ENCODE results near the gene SV2C.

SV2C gene

GRCh38 chr5:76225336-76225735, 142.2 kb downstream of the SV2C start:
- Histone ChIP-seq H3K9me3 (ENCODE audit: insufficient read depth, low read length) (no peaks in the 10 kb centered on the region), H3K36me3 (replicated peaks; ENCODE audit: low read depth, low read length) (no peaks in the 10 kb centered on the region), H3K27ac (ENCODE audit: low read length) (no peak overlapping the region), H3K79me2 (ENCODE audit: low read length) (no peaks in the 10 kb centered on the region), H3K4me2 (ENCODE audit: low read length) (no peak overlapping the region), H3K9ac (ENCODE audit: low read length) (no peak overlapping the region), H3K27me3 (ENCODE audit: low read depth, low read length) (no peaks in the 10 kb centered on the region), H3K4me1 (ENCODE audit: low read length) (peaks cover 43% of the 10 kb centered on the region), H4K20me1 (ENCODE audit: insufficient read depth, low read length) (no peaks in the 10 kb centered on the region), H3K4me3 (ENCODE audit: low read length) (no peak overlapping the region), H2AFZ (ENCODE audit: low read depth, low read length) (no peak overlapping the region)
- no peak for TF ChIP-seq EZH2phosphoT487 (IDR thresholded peaks at IDR 0.05; ENCODE audit: low read depth)
- no peak for TF ChIP-seq CTCF (IDR thresholded peaks at IDR 0.05; ENCODE audit: low read depth, low read length)

- Histone ChIP-seq H3K27ac (ENCODE audit: low read length) (no peak overlapping the region), H4K20me1 (ENCODE audit: insufficient read depth, low read length) (no peaks in the 10 kb centered on the region), H3K36me3 (replicated peaks; ENCODE audit: low read depth, low read length) (no peaks in the 10 kb centered on the region), H3K9me3 (ENCODE audit: insufficient read depth, low read length) (no peaks in the 10 kb centered on the region), H3K4me1 (ENCODE audit: low read length) (peaks cover 22% of the 10 kb centered on the region), H3K9ac (ENCODE audit: low read length) (no peak overlapping the region), H3K27me3 (ENCODE audit: low read depth, low read length) (no peaks in the 10 kb centered on the region), H3K79me2 (ENCODE audit: low read length) (no peaks in the 10 kb centered on the region), H2AFZ (ENCODE audit: low read depth, low read length) (no peak overlapping the region), H3K4me3 (ENCODE audit: low read length) (no peak overlapping the region), H3K4me2 (ENCODE audit: low read length) (no peak overlapping the region)
- TF ChIP-seq CTCF (IDR thresholded peaks at IDR 0.05; ENCODE audit: low read depth, low read length) (no peak), EZH2phosphoT487 (IDR thresholded peaks at IDR 0.05; ENCODE audit: low read depth) (no peak)
Measured at GRCh38 chr5:76229900-76230299, 146.7 kb downstream of the SV2C start.

- Histone ChIP-seq H3K4me3 (ENCODE audit: low read length) (no peak overlapping the region), H2AFZ (ENCODE audit: low read depth, low read length) (no peak overlapping the region), H4K20me1 (ENCODE audit: insufficient read depth, low read length) (no peaks in the 10 kb centered on the region), H3K9me3 (ENCODE audit: insufficient read depth, low read length) (no peaks in the 10 kb centered on the region), H3K4me1 (ENCODE audit: low read length) (peaks cover 18% of the 10 kb centered on the region), H3K4me2 (ENCODE audit: low read length) (no peak overlapping the region), H3K27me3 (ENCODE audit: low read depth, low read length) (no peaks in the 10 kb centered on the region), H3K27ac (ENCODE audit: low read length) (no peak overlapping the region), H3K36me3 (replicated peaks; ENCODE audit: low read depth, low read length) (no peaks in the 10 kb centered on the region), H3K79me2 (ENCODE audit: low read length) (no peaks in the 10 kb centered on the region), H3K9ac (ENCODE audit: low read length) (no peak overlapping the region)
- TF ChIP-seq CTCF (IDR thresholded peaks at IDR 0.05; ENCODE audit: low read depth, low read length) (no peak), EZH2phosphoT487 (IDR thresholded peaks at IDR 0.05; ENCODE audit: low read depth) (no peak)
Measured at GRCh38 chr5:76230711-76231285, 147.6 kb downstream of the SV2C start.

GRCh38 chr5:76234665-76235064, 151.5 kb downstream of the SV2C start:
- no peak overlapping the region for H3K4me3 ChIP-seq (ENCODE audit: low read length)
- no peak overlapping the region for H3K4me2 ChIP-seq (ENCODE audit: low read length)
- H3K36me3 ChIP-seq (replicated peaks; ENCODE audit: low read depth, low read length) = no peaks in the 10 kb centered on the region
- no peaks in the 10 kb centered on the region for H4K20me1 ChIP-seq (ENCODE audit: insufficient read depth, low read length)
- TF ChIP-seq EZH2phosphoT487 (IDR thresholded peaks at IDR 0.05; ENCODE audit: low read depth) (no peak), CTCF (IDR thresholded peaks at IDR 0.05; ENCODE audit: low read depth, low read length) (no peak)
- H3K27ac ChIP-seq (ENCODE audit: low read length) = no peak overlapping the region
- H3K4me1 ChIP-seq (ENCODE audit: low read length) = peaks cover under 1% of the 10 kb centered on the region; the same call in 1 of the 2 replicates
- no peak overlapping the region for H3K9ac ChIP-seq (ENCODE audit: low read length)
- no peaks in the 10 kb centered on the region for H3K79me2 ChIP-seq (ENCODE audit: low read length)
- no peak overlapping the region for H2AFZ ChIP-seq (ENCODE audit: low read depth, low read length)
- no peaks in the 10 kb centered on the region for H3K27me3 ChIP-seq (ENCODE audit: low read depth, low read length)
- H3K9me3 ChIP-seq (ENCODE audit: insufficient read depth, low read length) = no peaks in the 10 kb centered on the region
